Heart left ventricle (tissue), 13 donors: ENCODE data around the gene FCHSD2.

Experiments used
- CTCF ChIP-seq, 12 donors: fragments of 200-600 bp; sonication (generic) in 4 of 12; IDR thresholded peaks; one replicate each; pipeline versions ENCODE4 v1.5.0 to v1.8.0; 2018 to 2022; ENCODE audit warnings: antibody characterized with exemption in 12 of 12, mild to moderate bottlenecking in 5 of 12
- POLR2A ChIP-seq, 2 donors: fragments of 450-650 bp; IDR thresholded peaks; one replicate each; pipeline ENCODE4 v1.6.1; 2017; ENCODE audit warnings: antibody characterized with exemption in 2 of 2, mild to moderate bottlenecking in 2 of 2, moderate library complexity in 2 of 2
- donor health status: ischemic (EF 13 %, LVEDD 7.1; RV severe dilation, severe dysfunction).
- donor health status: DM: no; HTN: yes; CAD: no.
- donor health status: DM: no; HTN: no; CAD: no.
- donor health status: ischemic (EF 25% LVEDD 6.9; RV normal size, moderate dysfunction).
- donor health status: ischemic (EF 25% LVEDD 5.7; RV mildly dilated, moderate dysfunction).
- donor health status: ischemic (EF 35%, LVEDD 5.7; RV mildly dilated, moderate dysfunction).
- donor health status: nonischemic (EF 11% LVEDD 7.7; RV severe dilation, severe dysfunction).
- donor health status: DM: yes; HTN: yes; CAD: no.
- donor health status: PGD.
- donor health status: ischemic (EF 29% LVEDD 5.4; RV normal size, mild dysfunction).
- donor health status: nonischemic (EF 23%, LVEDD 6.1; RV moderate dilation, normal function).

DNA sequence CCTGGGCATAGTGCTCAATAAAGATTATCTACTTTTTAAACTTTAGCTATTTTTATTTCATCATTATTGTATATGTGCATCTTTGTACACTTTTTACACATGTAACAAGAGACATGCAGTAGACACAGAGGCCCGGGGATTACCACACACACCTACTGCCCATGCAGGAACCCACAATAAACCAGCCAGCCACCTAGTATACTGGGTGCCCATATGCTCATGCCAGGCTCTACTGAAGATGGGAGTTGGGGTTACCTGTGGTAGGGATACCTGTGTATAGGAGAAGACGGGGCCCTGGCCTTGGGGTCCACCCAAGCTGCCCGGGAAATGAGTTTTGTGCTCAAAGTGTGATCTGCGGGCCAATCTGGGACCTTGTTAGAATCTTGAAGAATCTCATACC, 44.8 kb upstream of the FCHSD2 start:
- TF ChIP-seq POLR2A (IDR thresholded peaks at IDR 0.05) (no peak), CTCF (IDR thresholded peaks at IDR 0.05) (no peak)
